ENCODE data around the gene TSC22D2.

Gene TSC22D2

DNA sequence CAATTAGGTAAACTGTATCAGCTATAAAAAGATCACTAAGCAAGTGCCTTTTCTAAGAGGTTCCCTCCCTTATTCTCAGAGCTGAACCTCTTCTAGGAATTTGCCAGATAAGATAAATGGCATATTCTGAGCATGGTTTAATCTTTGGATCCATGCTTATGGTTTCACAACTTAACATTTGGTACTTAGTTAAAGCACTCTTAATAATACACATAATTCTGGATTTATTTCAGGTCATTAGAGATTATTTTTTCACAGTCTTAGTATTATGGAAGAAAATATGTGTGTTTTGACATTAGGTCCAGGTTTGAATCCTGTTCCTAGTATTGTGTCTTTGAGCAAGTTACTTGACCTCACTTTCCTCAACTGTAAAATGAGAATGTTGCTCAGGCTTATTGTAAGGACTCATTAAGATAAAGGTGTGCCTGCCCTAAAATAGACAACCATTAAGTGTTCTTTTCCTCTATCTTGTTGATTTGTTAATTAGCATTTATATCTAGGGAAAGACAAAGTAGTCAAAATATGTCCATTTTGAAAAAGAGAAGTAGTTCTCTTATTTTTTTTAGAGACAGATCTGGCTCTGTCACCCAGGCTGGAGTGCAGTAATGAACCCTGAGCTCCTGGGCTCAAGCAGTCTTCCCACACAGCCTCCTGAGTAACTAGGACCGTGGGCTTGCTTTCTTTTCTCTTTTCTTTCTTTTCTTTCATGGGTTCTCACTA, 43.4 kb downstream of the TSC22D2 start:
- Histone ChIP-seq H3K79me2 (ENCODE audit: control insufficient read depth, low read length) (peaks cover 19% of the 10 kb centered on the region), H3F3A (ENCODE audit: control insufficient read depth, insufficient read depth) (no peaks in the 10 kb centered on the region)

DNA sequence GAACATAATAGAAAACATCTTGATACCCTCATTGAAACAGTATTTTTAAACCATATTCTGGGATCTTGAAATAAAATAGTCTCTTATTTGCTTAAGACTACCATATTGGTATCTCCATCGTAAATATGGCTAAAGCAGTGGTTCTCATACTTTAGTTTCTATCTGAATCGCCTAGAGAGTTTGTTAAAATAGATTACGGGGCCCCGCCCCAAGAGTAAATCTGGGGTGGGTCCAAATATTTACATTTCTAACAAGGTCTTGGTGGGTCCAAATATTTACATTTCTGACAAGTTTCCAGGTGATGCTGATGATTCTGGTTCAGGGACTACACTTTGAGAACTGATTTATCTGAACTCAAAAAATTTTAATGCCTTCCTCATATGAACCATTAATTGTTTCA, 45.3 kb downstream of the TSC22D2 start:
- H3K4me2 ChIP-seq (ENCODE audit: low read length) = no peak overlapping the region
- H3K4me1 ChIP-seq (ENCODE audit: control insufficient read depth, low read length) = no peaks in the 10 kb centered on the region
- no peaks in the 10 kb centered on the region for H3K9me3 ChIP-seq (ENCODE audit: control insufficient read depth, insufficient read depth, low read length)
- TF ChIP-seq, protein P1, sequence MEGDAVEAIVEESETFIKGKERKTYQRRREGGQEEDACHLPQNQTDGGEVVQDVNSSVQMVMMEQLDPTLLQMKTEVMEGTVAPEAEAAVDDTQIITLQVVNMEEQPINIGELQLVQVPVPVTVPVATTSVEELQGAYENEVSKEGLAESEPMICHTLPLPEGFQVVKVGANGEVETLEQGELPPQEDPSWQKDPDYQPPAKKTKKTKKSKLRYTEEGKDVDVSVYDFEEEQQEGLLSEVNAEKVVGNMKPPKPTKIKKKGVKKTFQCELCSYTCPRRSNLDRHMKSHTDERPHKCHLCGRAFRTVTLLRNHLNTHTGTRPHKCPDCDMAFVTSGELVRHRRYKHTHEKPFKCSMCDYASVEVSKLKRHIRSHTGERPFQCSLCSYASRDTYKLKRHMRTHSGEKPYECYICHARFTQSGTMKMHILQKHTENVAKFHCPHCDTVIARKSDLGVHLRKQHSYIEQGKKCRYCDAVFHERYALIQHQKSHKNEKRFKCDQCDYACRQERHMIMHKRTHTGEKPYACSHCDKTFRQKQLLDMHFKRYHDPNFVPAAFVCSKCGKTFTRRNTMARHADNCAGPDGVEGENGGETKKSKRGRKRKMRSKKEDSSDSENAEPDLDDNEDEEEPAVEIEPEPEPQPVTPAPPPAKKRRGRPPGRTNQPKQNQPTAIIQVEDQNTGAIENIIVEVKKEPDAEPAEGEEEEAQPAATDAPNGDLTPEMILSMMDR (IDR thresholded peaks at IDR 0.05; ENCODE audit: low read depth, low read length, poor library complexity, severe bottlenecking) = no peak
- TF ChIP-seq EZH2phosphoT487 (IDR thresholded peaks at IDR 0.05; ENCODE audit: borderline replicate concordance, low read length) = no peak
- H3K27me3 ChIP-seq (ENCODE audit: control insufficient read depth, low read length) = no peaks in the 10 kb centered on the region
- H3F3A ChIP-seq (ENCODE audit: control insufficient read depth, insufficient read depth) = no peaks in the 10 kb centered on the region
- no peaks in the 10 kb centered on the region for H4K20me1 ChIP-seq (ENCODE audit: control insufficient read depth, insufficient read depth, low read depth, low read length)
- peaks cover 14% of the 10 kb centered on the region for H3K36me3 ChIP-seq (ENCODE audit: control insufficient read depth, low read length)
- H3K27ac ChIP-seq (ENCODE audit: low read depth, low read length) = no peak overlapping the region
- H3K79me2 ChIP-seq (ENCODE audit: control insufficient read depth, low read length) = peaks cover 9% of the 10 kb centered on the region; the same call in 1 of the 2 replicates
- H3K9me2 ChIP-seq (replicated peaks; ENCODE audit: control insufficient read depth, low read length) = no peaks in the 10 kb centered on the region
- no peak overlapping the region for H3K4me3 ChIP-seq (ENCODE audit: low read length)

More for the DNA sequence above, 43.4 kb downstream of the TSC22D2 start:
- TF ChIP-seq EZH2phosphoT487 (IDR thresholded peaks at IDR 0.05; ENCODE audit: borderline replicate concordance, low read length) = no peak
- TF ChIP-seq, protein P1 (IDR thresholded peaks at IDR 0.05; ENCODE audit: low read depth, low read length, poor library complexity, severe bottlenecking) = no peak
- Histone ChIP-seq H3K9me3 (ENCODE audit: control insufficient read depth, insufficient read depth, low read length) (no peaks in the 10 kb centered on the region), H3K27ac (ENCODE audit: low read depth, low read length) (no peak overlapping the region), H3K4me2 (ENCODE audit: low read length) (no peak overlapping the region), H4K20me1 (ENCODE audit: control insufficient read depth, insufficient read depth, low read depth, low read length) (no peaks in the 10 kb centered on the region), H3K36me3 (ENCODE audit: control insufficient read depth, low read length) (peaks cover 5% of the 10 kb centered on the region), H3K9me2 (replicated peaks; ENCODE audit: control insufficient read depth, low read length) (no peaks in the 10 kb centered on the region), H3K4me3 (ENCODE audit: low read length) (no peak overlapping the region), H3K27me3 (ENCODE audit: control insufficient read depth, low read length) (no peaks in the 10 kb centered on the region), H3K4me1 (ENCODE audit: control insufficient read depth, low read length) (no peaks in the 10 kb centered on the region)

GRCh38 chr3:150454085-150454484, 46.0 kb downstream of the TSC22D2 start:
- Histone ChIP-seq H4K20me1 (ENCODE audit: control insufficient read depth, insufficient read depth, low read depth, low read length) (no peaks in the 10 kb centered on the region), H3K79me2 (ENCODE audit: control insufficient read depth, low read length) (peaks cover 7% of the 10 kb centered on the region; the same call in 1 of the 2 replicates), H3K36me3 (ENCODE audit: control insufficient read depth, low read length) (peaks cover 22% of the 10 kb centered on the region)

More at GRCh38 chr3:150454085-150454484, 46.0 kb downstream of the TSC22D2 start:
- no peak overlapping the region for H3K4me2 ChIP-seq (ENCODE audit: low read length)
- no peaks in the 10 kb centered on the region for H3K9me3 ChIP-seq (ENCODE audit: control insufficient read depth, insufficient read depth, low read length)
- no peak for TF ChIP-seq EZH2phosphoT487 (IDR thresholded peaks at IDR 0.05; ENCODE audit: borderline replicate concordance, low read length)
- TF ChIP-seq, protein P1 (IDR thresholded peaks at IDR 0.05; ENCODE audit: low read depth, low read length, poor library complexity, severe bottlenecking) = no peak
- no peaks in the 10 kb centered on the region for H3K9me2 ChIP-seq (replicated peaks; ENCODE audit: control insufficient read depth, low read length)
- H3K4me1 ChIP-seq (ENCODE audit: control insufficient read depth, low read length) = no peaks in the 10 kb centered on the region
- no peaks in the 10 kb centered on the region for H3F3A ChIP-seq (ENCODE audit: control insufficient read depth, insufficient read depth)
- H3K27me3 ChIP-seq (ENCODE audit: control insufficient read depth, low read length) = no peaks in the 10 kb centered on the region
- H3K27ac ChIP-seq (ENCODE audit: low read depth, low read length) = no peak overlapping the region
- H3K4me3 ChIP-seq (ENCODE audit: low read length) = no peak overlapping the region

All from DOHH2 (cell line).